Measurements from ENCODE around the gene GSAP.
"Not testable (repeated sequence)": the region's sequence is repeated elsewhere in the genome, so short reads cannot be mapped to it uniquely, and the experiment has no call there.

Gene GSAP

GRCh38 chr7:77415823-77416620 is at the start of gene GSAP:
Gene GSAP (minus strand): TSS chr7:77416349. CDS start chr7:77416321, 28 bp downstream.
- DNase-seq (ENCODE audit: low spot score): peak; percentile 39

GRCh38 chr7:77465256-77465655 is 49.1 kb upstream of the GSAP start:
- no peak for DNase-seq (ENCODE audit: low spot score)

- no peak for DNase-seq (ENCODE audit: low spot score)
Observed at GRCh38 chr7:77464589-77464988, 48.4 kb upstream of the GSAP start.

GRCh38 chr7:77463632-77464031 is 47.5 kb upstream of the GSAP start:
- DNase-seq (ENCODE audit: low spot score): not testable (repeated sequence)

- DNase-seq (ENCODE audit: low spot score): no peak
Observed at GRCh38 chr7:77461842-77462241, 45.7 kb upstream of the GSAP start.

GRCh38 chr7:77461246-77461645 is 45.1 kb upstream of the GSAP start:
- DNase-seq (ENCODE audit: low spot score): no peak

- no peak for DNase-seq (ENCODE audit: low spot score)
Observed at GRCh38 chr7:77460057-77460486, 43.9 kb upstream of the GSAP start.

- no peak for DNase-seq (ENCODE audit: low spot score)
Observed at GRCh38 chr7:77459311-77459726, 43.2 kb upstream of the GSAP start.

GRCh38 chr7:77458786-77459185 is 42.6 kb upstream of the GSAP start:
- DNase-seq (ENCODE audit: low spot score): no peak

- no peak for DNase-seq (ENCODE audit: low spot score)
Observed at GRCh38 chr7:77457779-77458178, 41.6 kb upstream of the GSAP start.

GRCh38 chr7:77456696-77457095 is 40.5 kb upstream of the GSAP start:
- no peak for DNase-seq (ENCODE audit: low spot score)

GRCh38 chr7:77455321-77455720 is 39.2 kb upstream of the GSAP start:
- peak; percentile 82 for DNase-seq (ENCODE audit: low spot score)

- no peak for DNase-seq (ENCODE audit: low spot score)
Observed at GRCh38 chr7:77454802-77455201, 38.7 kb upstream of the GSAP start.

GRCh38 chr7:77453531-77453930 is 37.4 kb upstream of the GSAP start:
- DNase-seq (ENCODE audit: low spot score): peak; percentile 36

- not testable (repeated sequence) for DNase-seq (ENCODE audit: low spot score)
Observed at GRCh38 chr7:77451950-77452349, 35.8 kb upstream of the GSAP start.

GRCh38 chr7:77450613-77451012 is 34.5 kb upstream of the GSAP start:
- DNase-seq (ENCODE audit: low spot score): peak; percentile 92

- DNase-seq (ENCODE audit: low spot score): no peak
Observed at GRCh38 chr7:77450054-77450453, 33.9 kb upstream of the GSAP start.

- no peak for DNase-seq (ENCODE audit: low spot score)
Observed at GRCh38 chr7:77447616-77448015, 31.5 kb upstream of the GSAP start.

- peak; percentile 43 for DNase-seq (ENCODE audit: low spot score)
Observed at GRCh38 chr7:77444123-77444522, 28.0 kb upstream of the GSAP start.

- no peak for DNase-seq (ENCODE audit: low spot score)
Observed at GRCh38 chr7:77443042-77443441, 26.9 kb upstream of the GSAP start.

GRCh38 chr7:77442636-77443035 is 26.5 kb upstream of the GSAP start:
- DNase-seq (ENCODE audit: low spot score): no peak

- no peak for DNase-seq (ENCODE audit: low spot score)
Observed at GRCh38 chr7:77441046-77441445, 24.9 kb upstream of the GSAP start.

- peak; percentile 81 for DNase-seq (ENCODE audit: low spot score)
Observed at GRCh38 chr7:77439572-77439971, 23.4 kb upstream of the GSAP start.

GRCh38 chr7:77438131-77438530 is 22.0 kb upstream of the GSAP start:
- DNase-seq (ENCODE audit: low spot score): no peak
